A549 (cell line): Measurements from ENCODE around the gene MGAT5.

ENCODE experiments used
- CBX8 ChIP-seq: fragments of 200-600 bp; sonication (generic); IDR thresholded peaks from 2 replicates; pipeline ENCODE4 v1.6.1; 2016
- CEBPB ChIP-seq, 2 experiments: fragments of >200 bp in 1 of 2; sonication (Bioruptor Twin) in 1 of 2; formaldehyde crosslinking in 1 of 2; IDR thresholded peaks; 2 replicates each; pipeline ENCODE4 v1.6.1; 2012 to 2016
- CTCF ChIP-seq: fragments of >200 bp; sonication (Bioruptor Twin); formaldehyde crosslinking; IDR thresholded peaks from 3 replicates; pipeline ENCODE4 v1.5.1; 2016
- ELK1 ChIP-seq: fragments of 150-350 bp; IDR thresholded peaks from 2 replicates; pipeline ENCODE4 v1.6.1; 2014; ENCODE audit warnings: low read depth, mild to moderate bottlenecking, low read length
- EP300 ChIP-seq, 2 experiments: fragments of >200 bp; sonication (Bioruptor Twin); formaldehyde crosslinking; IDR thresholded peaks; 2 replicates in 1 of 2; 3 replicates in 1 of 2; pipeline ENCODE4 v1.6.1; 2016 to 2017
- FOSL2 ChIP-seq, 2 experiments: fragments of 450-650 bp in 1 of 2; fragments of >200 bp in 1 of 2; sonication (Bioruptor Twin) in 1 of 2; formaldehyde crosslinking; IDR thresholded peaks; 2 replicates each; pipeline versions ENCODE4 v1.5.0 to v1.6.1; 2016 to 2020; ENCODE audit warnings: mild to moderate bottlenecking in 1 of 2, moderate library complexity in 1 of 2
- HOXA7 ChIP-seq: fragments of 250-450 bp; sonication (Bioruptor Pico); IDR thresholded peaks from 2 replicates; pipeline ENCODE4 v1.5.0; 2020; ENCODE audit warnings: mild to moderate bottlenecking, moderate library complexity
- POLR2A ChIP-seq: IDR thresholded peaks from 2 replicates; pipeline ENCODE4 v1.6.1; 2012; ENCODE audit warnings: mild to moderate bottlenecking, low read length
- POLR2AphosphoS2 ChIP-seq: conservative IDR thresholded peaks from 2 replicates; pipeline ENCODE4 v1.6.1; 2012; ENCODE audit warnings: low read length, improper control_type of control experiment, inconsistent platforms
- RFX5 ChIP-seq: fragments of 450-650 bp; IDR thresholded peaks from 2 replicates; pipeline ENCODE4 v1.7.1; 2014; ENCODE audit warnings: antibody characterized with exemption, mild to moderate bottlenecking, moderate library complexity

GRCh38 chr2:134435505-134435904, 181.6 kb downstream of the MGAT5 start:
- TF ChIP-seq HOXA7 (no peak), CTCF (no peak), RFX5 (no peak), EP300 (IDR thresholded peaks at IDR 0.05) (no peak), CEBPB (IDR thresholded peaks at IDR 0.05) (no peak), FOSL2 (IDR thresholded peaks at IDR 0.05) (no peak), FOSL2 (CRISPR knock-in tag; IDR thresholded peaks at IDR 0.05) (no peak), CBX8 (no peak), POLR2AphosphoS2 (no peak), POLR2A (no peak), ELK1 (no peak)
